ENCODE measurements around the gene TCF7L1.

TCF7L1 gene

DNA sequence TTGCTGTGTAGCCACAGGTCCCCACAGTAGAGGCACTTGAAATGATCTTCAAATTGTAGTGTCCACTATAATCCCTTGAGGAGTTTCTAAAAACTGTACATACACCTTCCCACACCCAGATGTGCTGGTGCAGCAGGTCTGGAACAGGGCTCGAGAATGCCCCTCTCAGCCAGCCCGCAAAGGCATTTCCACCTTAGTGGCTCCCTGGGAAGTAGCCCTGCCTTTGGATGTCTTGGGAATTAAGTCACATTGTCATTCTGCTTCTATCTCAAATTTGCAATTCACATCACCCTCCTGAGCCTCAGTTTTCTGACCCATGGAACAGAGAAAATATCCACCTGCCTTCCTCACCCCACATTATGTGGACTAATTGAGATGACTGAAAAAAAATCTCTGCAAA, 44.3 kb upstream of the TCF7L1 start:
- Histone ChIP-seq H3K9me3 (ENCODE audit: low read length) (no peaks in the 10 kb centered on the region), H3K4me1 (ENCODE audit: insufficient read depth, low read length, severe bottlenecking) (no peaks in the 10 kb centered on the region), H3K79me2 (ENCODE audit: insufficient read depth, low read length) (no peaks in the 10 kb centered on the region), H3K9me2 (ENCODE audit: low read depth, low read length) (no peaks in the 10 kb centered on the region), H3K4me3 (ENCODE audit: low read depth, low read length, poor library complexity, severe bottlenecking) (no peak overlapping the region), H3K36me3 (ENCODE audit: insufficient read depth, low read length) (no peaks in the 10 kb centered on the region), H3K9ac (ENCODE audit: low read length) (no peak overlapping the region), H3K4me2 (ENCODE audit: low read length) (no peak overlapping the region), H3K27me3 (ENCODE audit: insufficient read depth, low read length) (no peaks in the 10 kb centered on the region), H3F3A (ENCODE audit: insufficient read depth, low read length) (no peaks in the 10 kb centered on the region), H2AFZ (ENCODE audit: low read length) (no peak overlapping the region), H3K27ac (ENCODE audit: low read depth, low read length, poor library complexity, severe bottlenecking) (no peak overlapping the region), H4K20me1 (ENCODE audit: insufficient read depth, low read length) (no peaks in the 10 kb centered on the region)
- TF ChIP-seq EZH2 (IDR thresholded peaks at IDR 0.05; ENCODE audit: borderline replicate concordance, low read length): no peak
- TF ChIP-seq, protein P1, sequence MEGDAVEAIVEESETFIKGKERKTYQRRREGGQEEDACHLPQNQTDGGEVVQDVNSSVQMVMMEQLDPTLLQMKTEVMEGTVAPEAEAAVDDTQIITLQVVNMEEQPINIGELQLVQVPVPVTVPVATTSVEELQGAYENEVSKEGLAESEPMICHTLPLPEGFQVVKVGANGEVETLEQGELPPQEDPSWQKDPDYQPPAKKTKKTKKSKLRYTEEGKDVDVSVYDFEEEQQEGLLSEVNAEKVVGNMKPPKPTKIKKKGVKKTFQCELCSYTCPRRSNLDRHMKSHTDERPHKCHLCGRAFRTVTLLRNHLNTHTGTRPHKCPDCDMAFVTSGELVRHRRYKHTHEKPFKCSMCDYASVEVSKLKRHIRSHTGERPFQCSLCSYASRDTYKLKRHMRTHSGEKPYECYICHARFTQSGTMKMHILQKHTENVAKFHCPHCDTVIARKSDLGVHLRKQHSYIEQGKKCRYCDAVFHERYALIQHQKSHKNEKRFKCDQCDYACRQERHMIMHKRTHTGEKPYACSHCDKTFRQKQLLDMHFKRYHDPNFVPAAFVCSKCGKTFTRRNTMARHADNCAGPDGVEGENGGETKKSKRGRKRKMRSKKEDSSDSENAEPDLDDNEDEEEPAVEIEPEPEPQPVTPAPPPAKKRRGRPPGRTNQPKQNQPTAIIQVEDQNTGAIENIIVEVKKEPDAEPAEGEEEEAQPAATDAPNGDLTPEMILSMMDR (IDR thresholded peaks at IDR 0.05; ENCODE audit: low read length): no peak

DNA sequence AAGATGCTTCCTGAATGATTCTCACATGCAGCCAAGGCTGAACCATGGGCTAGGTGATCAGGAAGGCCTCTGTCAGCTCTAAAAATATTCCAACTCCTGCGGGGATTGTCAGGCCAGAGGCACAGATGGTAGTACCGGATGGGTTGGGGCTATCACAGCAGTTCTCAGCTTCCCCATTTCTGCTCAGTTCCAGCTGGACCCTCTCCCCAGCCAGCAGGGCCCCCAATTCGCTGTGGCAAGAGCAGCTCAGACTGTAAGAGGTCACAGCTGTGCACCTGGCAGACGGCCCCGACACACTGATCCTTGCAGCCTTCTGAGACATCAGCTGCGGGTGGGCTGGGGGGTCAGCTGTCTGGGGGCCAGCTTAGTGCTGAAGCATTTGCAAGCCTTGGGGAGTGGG, 43.6 kb upstream of the TCF7L1 start:
- Histone ChIP-seq H3K27ac (ENCODE audit: low read depth, low read length, poor library complexity, severe bottlenecking) (no peak overlapping the region), H3K9me2 (ENCODE audit: low read depth, low read length) (no peaks in the 10 kb centered on the region), H3K79me2 (ENCODE audit: insufficient read depth, low read length) (no peaks in the 10 kb centered on the region), H3K9me3 (ENCODE audit: low read length) (no peaks in the 10 kb centered on the region), H3K9ac (ENCODE audit: low read length) (no peak overlapping the region), H2AFZ (ENCODE audit: low read length) (no peak overlapping the region), H3K4me1 (ENCODE audit: insufficient read depth, low read length, severe bottlenecking) (no peaks in the 10 kb centered on the region), H3K36me3 (ENCODE audit: insufficient read depth, low read length) (no peaks in the 10 kb centered on the region), H3K4me2 (ENCODE audit: low read length) (no peak overlapping the region), H3K27me3 (ENCODE audit: insufficient read depth, low read length) (no peaks in the 10 kb centered on the region), H4K20me1 (ENCODE audit: insufficient read depth, low read length) (no peaks in the 10 kb centered on the region), H3F3A (ENCODE audit: insufficient read depth, low read length) (no peaks in the 10 kb centered on the region), H3K4me3 (ENCODE audit: low read depth, low read length, poor library complexity, severe bottlenecking) (no peak overlapping the region)
- TF ChIP-seq, protein P1 (IDR thresholded peaks at IDR 0.05; ENCODE audit: low read length): no peak
- no peak for TF ChIP-seq EZH2 (IDR thresholded peaks at IDR 0.05; ENCODE audit: borderline replicate concordance, low read length)

DNA sequence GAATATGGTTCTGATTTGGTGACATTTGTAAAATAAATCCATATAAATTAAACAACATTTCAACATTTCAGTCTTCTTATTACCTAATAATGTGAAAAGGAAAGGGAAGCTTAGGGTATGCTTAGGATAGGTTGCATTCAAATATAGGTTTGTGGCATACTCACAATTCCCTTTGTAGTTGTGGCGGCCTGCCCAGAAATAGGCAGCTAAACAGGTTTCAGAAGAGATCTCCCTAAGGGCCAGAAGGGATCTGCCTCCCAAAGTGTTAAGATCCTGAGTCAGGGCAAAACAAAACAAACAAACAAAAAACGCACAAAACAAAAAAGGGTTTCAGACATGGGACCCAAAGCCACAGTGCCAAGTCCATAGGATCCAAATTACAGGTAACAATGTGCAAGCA, 41.4 kb upstream of the TCF7L1 start:
- Histone ChIP-seq H3K4me1 (ENCODE audit: insufficient read depth, low read length, severe bottlenecking) (no peaks in the 10 kb centered on the region), H3K9me3 (ENCODE audit: low read length) (no peaks in the 10 kb centered on the region), H3K4me2 (ENCODE audit: low read length) (no peak overlapping the region), H2AFZ (ENCODE audit: low read length) (no peak overlapping the region), H3K79me2 (ENCODE audit: insufficient read depth, low read length) (no peaks in the 10 kb centered on the region), H3K27ac (ENCODE audit: low read depth, low read length, poor library complexity, severe bottlenecking) (no peak overlapping the region), H3F3A (ENCODE audit: insufficient read depth, low read length) (no peaks in the 10 kb centered on the region), H3K27me3 (ENCODE audit: insufficient read depth, low read length) (no peaks in the 10 kb centered on the region), H3K36me3 (ENCODE audit: insufficient read depth, low read length) (no peaks in the 10 kb centered on the region), H4K20me1 (ENCODE audit: insufficient read depth, low read length) (no peaks in the 10 kb centered on the region), H3K9ac (ENCODE audit: low read length) (no peak overlapping the region), H3K9me2 (ENCODE audit: low read depth, low read length) (no peaks in the 10 kb centered on the region), H3K4me3 (ENCODE audit: low read depth, low read length, poor library complexity, severe bottlenecking) (no peak overlapping the region)
- no peak for TF ChIP-seq EZH2 (IDR thresholded peaks at IDR 0.05; ENCODE audit: borderline replicate concordance, low read length)
- TF ChIP-seq, protein P1 (IDR thresholded peaks at IDR 0.05; ENCODE audit: low read length): no peak

All from OCI-LY1 (cell line).